Measurements from ENCODE around the gene POLR2L. TPM values are rescaled to one million over a fixed set of nuclear protein-coding genes. Genes with fewer than 3 reads are reported as not detected.

The POLR2L gene
- total and polyA plus RNA-seq, 2 of the 13 experiments (the other 11 are each of a cell fraction or from before 2014, with no cell fraction given) = 104 to 114 TPM

GRCh38 chr11:859394-860131 is 17.2 kb upstream of the POLR2L start:
- Histone ChIP-seq H3K27ac (ENCODE audit: extremely low read length, insufficient read depth, low read length) (no peak overlapping the region), H3K36me3 (replicated peaks in 1 of 2; ENCODE audit: control insufficient read depth in 1 of 2, insufficient read depth in 2 of 2, low read length in 2 of 2) (peaks cover 0 to 3% of the 10 kb centered on the region in 2 experiments; a peak in 2 of 5 replicates), H3K9ac (ENCODE audit: insufficient read depth, low read depth, low read length) (no peak overlapping the region), H3K4me3 (replicated peaks in 1 of 3; ENCODE audit: insufficient read depth in 1 of 3, low read depth in 2 of 3, low read length in 3 of 3) (no peak overlapping the region), H3K4me2 (ENCODE audit: low read depth, low read length) (no peak overlapping the region), H3K9me3 (ENCODE audit: low read length) (no peaks in the 10 kb centered on the region), H2AFZ (ENCODE audit: low read length) (no peak overlapping the region), H3K4me1 (ENCODE audit: insufficient read depth, low read length) (no peaks in the 10 kb centered on the region), H4K20me1 (ENCODE audit: insufficient read depth, low read length) (no peaks in the 10 kb centered on the region; the same call in 1 of the 2 replicates), H3K79me2 (ENCODE audit: insufficient read depth, low read length) (no peaks in the 10 kb centered on the region), H3K27me3 (ENCODE audit: control insufficient read depth in 1 of 2, insufficient read depth in 2 of 2, low read length in 2 of 2) (no peaks in the 10 kb centered on the region)
- DNase-seq (ENCODE audit: low spot score) (no peak), FAIRE-seq (no peak), ATAC-seq (peak; percentile 4; the same call in 2 of the 3 replicates)
- ChIA-PET CTCF (ENCODE audit: low intra/inter-chr PET ratio, low total read pairs) (no interaction called here), POLR2A (interaction anchor here (1.1 kb wide), 1 partner anchor 15 kb away, joined by 3 read pairs; no protein-coding TSS in a partner anchor)
- TF ChIP-seq HNRNPLL (IDR thresholded peaks at IDR 0.05; ENCODE audit: low read depth, low read length, poor library complexity, severe bottlenecking) (peak; percentile 59), PITX1 (CRISPR knock-in tag; IDR thresholded peaks at IDR 0.05) (no peak), ZFP37 (CRISPR knock-in tag; IDR thresholded peaks at IDR 0.05; ENCODE audit: borderline replicate concordance) (no peak), PRPF4 (IDR thresholded peaks at IDR 0.05; ENCODE audit: low read depth, low read length, poor library complexity, severe bottlenecking) (no peak), PHF21A (CRISPR knock-in tag; IDR thresholded peaks at IDR 0.05) (no peak), AGO2 (optimal IDR thresholded peaks at IDR 0.05; ENCODE audit: low read depth, low read length) (peak; percentile 60), HNRNPK (IDR thresholded peaks at IDR 0.05; ENCODE audit: low read depth, low read length, poor library complexity, severe bottlenecking) (peak; percentile 55), TP53 (CRISPR knock-in tag; conservative IDR thresholded peaks at IDR 0.05) (no peak)
- intact Hi-C loops (cut with micrococcal nuclease; ENCODE audit: unreplicated experiment) (no loop called here), in situ Hi-C loops (cut with HindIII; ENCODE audit: extremely low pct_ligation_motif_present, low pct_unique_long_range_greater_than_20kb) (no loop called here)
- BruUV-seq (replicated peaks) = no TSS peak
- 96% methylated on average over 25 of the region's 31 CpGs for WGBS (ENCODE audit: low lambda C conversion rate)
